ENCODE measurements around the gene LHFPL2. TPM values are rescaled to one million over a fixed set of nuclear protein-coding genes. Genes with fewer than 3 reads are reported as not detected.

The LHFPL2 gene
- total and polyA plus RNA-seq, 4 donors = 6.5 to 49.4 (median 47.7) TPM

- peaks cover 0 to 23% (median 10%) of the 10 kb centered on the region in 5 donors for H3K4me1 ChIP-seq (ENCODE audit: control insufficient read depth in 5 of 5, insufficient read depth in 5 of 5, low read length in 5 of 5)
- ATAC-seq (ENCODE audit: insufficient read depth, low FRiP score) (no peak), DNase-seq (peak in 2 of 3 donors; percentile 63 to 75)
- no peak for TF ChIP-seq CTCF (IDR thresholded peaks at IDR 0.05; ENCODE audit: control extremely low read depth, extremely low read depth)
- H3K36me3 ChIP-seq (ENCODE audit: control insufficient read depth in 4 of 4, insufficient read depth in 4 of 4, low read length in 4 of 4) = no peaks in the 10 kb centered on the region
- no peaks in the 10 kb centered on the region for H3K9me3 ChIP-seq (ENCODE audit: control insufficient read depth in 4 of 4, insufficient read depth in 3 of 4, low read length in 3 of 4)
- H3K27me3 ChIP-seq (ENCODE audit: control insufficient read depth in 3 of 3, insufficient read depth in 3 of 3, low read length in 2 of 3) = no peaks in the 10 kb centered on the region
- 10 to 18% methylated on average over 23 of the region's 23 CpGs for WGBS, 2 donors
- peak overlapping the region in 1 of 2 donors; percentile 42 for H3K9ac ChIP-seq (ENCODE audit: insufficient read depth in 1 of 2, low read length in 2 of 2)
- H3K27ac ChIP-seq (ENCODE audit: low read depth in 1 of 2, low read length in 1 of 2) = peak overlapping the region; percentile 44 to 94
- H3K4me3 ChIP-seq = peak overlapping the region; percentile 77
Measured at GRCh38 chr5:78649211-78649695, 681 bp upstream of the LHFPL2 start.

- no peaks in the 10 kb centered on the region for H3K9me3 ChIP-seq (ENCODE audit: control insufficient read depth in 4 of 4, insufficient read depth in 3 of 4, low read length in 3 of 4)
- WGBS, 2 donors = 0 to 1% methylated on average over 37 to 47 of the region's 47 CpGs
Measured at GRCh38 chr5:78647838-78648358, 674 bp downstream of the LHFPL2 start.

GRCh38 chr5:78647351-78647818 is 1.2 kb downstream of the LHFPL2 start:
- WGBS, 2 donors = 3 to 4% methylated on average over 17 of the region's 17 CpGs

More at GRCh38 chr5:78647838-78648358, 674 bp downstream of the LHFPL2 start:
- ATAC-seq (ENCODE audit: insufficient read depth, low FRiP score) (peak; percentile 10), DNase-seq (peak; percentile 72 to 78 (median 78))
- no peaks in the 10 kb centered on the region for H3K27me3 ChIP-seq (ENCODE audit: control insufficient read depth in 3 of 3, insufficient read depth in 3 of 3, low read length in 2 of 3)
- peak overlapping the region; percentile 87 to 94 for H3K27ac ChIP-seq (ENCODE audit: low read depth in 1 of 2, low read length in 1 of 2)
- peak overlapping the region; percentile 77 for H3K4me3 ChIP-seq
- TF ChIP-seq CTCF (IDR thresholded peaks at IDR 0.05; ENCODE audit: control extremely low read depth, extremely low read depth) = no peak
- H3K36me3 ChIP-seq (ENCODE audit: control insufficient read depth in 4 of 4, insufficient read depth in 4 of 4, low read length in 4 of 4) = no peaks in the 10 kb centered on the region
- H3K9ac ChIP-seq (ENCODE audit: insufficient read depth in 1 of 2, low read length in 2 of 2) = peak overlapping the region; percentile 3 to 55
- H3K4me1 ChIP-seq (ENCODE audit: control insufficient read depth in 5 of 5, insufficient read depth in 5 of 5, low read length in 5 of 5) = peaks cover 0 to 23% (median 10%) of the 10 kb centered on the region in 5 donors

More at GRCh38 chr5:78647351-78647818, 1.2 kb downstream of the LHFPL2 start:
- peak overlapping the region; percentile 3 to 55 for H3K9ac ChIP-seq (ENCODE audit: insufficient read depth in 1 of 2, low read length in 2 of 2)
- no peaks in the 10 kb centered on the region for H3K36me3 ChIP-seq (ENCODE audit: control insufficient read depth in 4 of 4, insufficient read depth in 4 of 4, low read length in 4 of 4)
- DNase-seq (peak; percentile 40 to 61 (median 54)), ATAC-seq (ENCODE audit: insufficient read depth, low FRiP score) (no peak)
- peak overlapping the region; percentile 77 for H3K4me3 ChIP-seq
- TF ChIP-seq CTCF (IDR thresholded peaks at IDR 0.05; ENCODE audit: control extremely low read depth, extremely low read depth) = no peak
- peaks cover 0 to 23% (median 10%) of the 10 kb centered on the region in 5 donors for H3K4me1 ChIP-seq (ENCODE audit: control insufficient read depth in 5 of 5, insufficient read depth in 5 of 5, low read length in 5 of 5)
- no peaks in the 10 kb centered on the region for H3K9me3 ChIP-seq (ENCODE audit: control insufficient read depth in 4 of 4, insufficient read depth in 3 of 4, low read length in 3 of 4)
- no peaks in the 10 kb centered on the region for H3K27me3 ChIP-seq (ENCODE audit: control insufficient read depth in 3 of 3, insufficient read depth in 3 of 3, low read length in 2 of 3)
- H3K27ac ChIP-seq (ENCODE audit: low read depth in 1 of 2, low read length in 1 of 2) = peak overlapping the region; percentile 62 to 94
